HG02870 (cell line): ENCODE results near the gene LMO4.
A peak's percentile ranks its signal among the peaks of the same experiment; 100 is the strongest.

Source experiments
- ATAC-seq: cut with Tn5 transposase; IDR thresholded peaks from one replicate; pipeline ENCODE4 v1.9.1; 2021; ENCODE audit warnings: mild to moderate bottlenecking, moderate library complexity; ENCODE audit not compliant: unreplicated experiment

LMO4 gene

DNA sequence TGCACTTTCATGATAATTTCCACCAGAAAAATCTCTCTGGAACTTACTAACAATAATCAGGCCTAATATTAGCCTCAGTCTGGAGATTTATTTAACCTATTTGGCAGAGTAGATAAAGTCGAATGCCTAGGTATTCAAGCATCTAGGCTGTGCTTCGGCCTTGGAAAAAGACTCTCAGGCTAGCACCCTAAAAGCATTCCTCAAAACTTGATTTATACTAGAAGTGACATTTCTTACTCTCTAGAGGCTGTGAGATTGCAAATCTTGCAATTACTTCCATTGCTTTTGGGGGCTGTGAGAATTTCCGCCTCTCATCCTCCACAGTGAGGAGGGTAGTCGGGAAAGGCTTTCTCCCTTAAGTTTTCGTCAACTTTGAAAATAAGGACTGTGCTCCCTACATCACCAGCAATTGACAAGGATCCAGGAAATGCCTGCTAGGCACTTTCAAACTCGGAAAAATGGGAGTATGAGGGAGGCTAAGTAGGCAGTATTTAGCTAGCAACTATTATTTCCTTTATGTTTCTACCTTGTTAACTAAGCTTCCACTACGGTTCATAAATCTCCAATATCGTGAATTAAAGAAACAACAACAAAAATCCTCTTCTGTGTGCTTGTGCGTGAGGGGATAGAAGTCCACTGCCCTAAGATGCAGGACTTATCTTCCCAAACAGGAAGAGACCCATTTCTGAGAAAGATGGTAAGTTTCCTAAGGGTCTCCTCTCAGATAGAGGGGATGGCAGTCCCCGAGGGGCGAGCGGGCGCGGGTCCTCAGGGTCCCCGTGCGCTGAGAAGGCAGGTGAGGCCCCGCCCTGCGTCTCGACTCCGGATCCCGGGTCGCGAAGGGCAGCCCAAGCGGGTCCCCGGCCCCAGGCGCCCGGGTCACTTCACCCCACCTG is 1.1 kb upstream of the LMO4 start:
- no peak for ATAC-seq

DNA sequence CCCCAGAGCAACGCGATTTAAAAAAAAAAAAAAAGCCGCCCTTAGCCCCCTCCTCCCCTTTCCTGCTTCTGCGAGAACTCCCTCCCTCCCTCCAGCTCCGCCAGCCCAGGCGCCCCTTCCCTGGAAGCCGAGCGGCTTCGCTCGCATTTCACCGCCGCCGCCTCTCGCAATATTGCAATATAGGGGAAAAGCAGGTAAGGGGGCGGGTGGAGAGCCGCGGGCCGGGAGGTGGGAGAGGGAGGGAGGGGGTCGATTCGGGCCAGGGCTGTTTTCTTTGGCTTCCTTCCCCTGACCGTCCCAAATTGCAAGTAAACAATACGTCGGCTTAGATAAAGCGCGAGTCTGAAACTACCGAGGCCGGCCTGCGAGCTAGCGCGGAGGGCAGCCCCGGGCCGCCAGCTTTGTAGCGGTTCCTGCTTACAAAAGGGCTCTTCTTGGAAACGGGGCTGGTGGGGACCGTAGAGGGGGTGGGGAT is 408 bp downstream of the LMO4 start:
- ATAC-seq, result no peak

DNA sequence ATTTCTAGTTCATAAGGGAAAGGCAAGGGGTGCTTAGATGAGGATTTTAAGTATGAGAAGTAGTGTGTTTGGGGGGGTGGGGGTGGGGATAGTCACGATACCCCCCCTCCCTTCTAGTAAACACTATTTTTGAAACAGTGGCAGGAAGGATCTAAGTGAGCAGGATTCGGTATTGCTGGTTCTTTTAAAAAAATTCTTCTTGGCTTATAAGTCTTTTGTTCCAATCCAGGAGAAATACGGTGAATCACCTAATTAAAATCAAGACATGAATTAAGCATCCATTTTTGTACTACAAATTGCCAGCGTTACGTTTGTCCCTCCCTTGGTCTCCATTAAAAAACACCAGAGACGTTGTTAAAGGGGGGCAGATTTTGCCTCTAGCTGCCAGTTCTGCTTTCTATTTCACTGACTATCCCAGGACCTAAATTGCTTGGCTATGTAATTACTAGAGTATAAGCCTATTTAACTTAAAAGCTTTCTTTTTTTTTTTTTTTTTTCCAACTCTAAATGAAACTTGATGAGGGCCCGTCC is 911 bp downstream of the LMO4 start:
- ATAC-seq, result no peak

DNA sequence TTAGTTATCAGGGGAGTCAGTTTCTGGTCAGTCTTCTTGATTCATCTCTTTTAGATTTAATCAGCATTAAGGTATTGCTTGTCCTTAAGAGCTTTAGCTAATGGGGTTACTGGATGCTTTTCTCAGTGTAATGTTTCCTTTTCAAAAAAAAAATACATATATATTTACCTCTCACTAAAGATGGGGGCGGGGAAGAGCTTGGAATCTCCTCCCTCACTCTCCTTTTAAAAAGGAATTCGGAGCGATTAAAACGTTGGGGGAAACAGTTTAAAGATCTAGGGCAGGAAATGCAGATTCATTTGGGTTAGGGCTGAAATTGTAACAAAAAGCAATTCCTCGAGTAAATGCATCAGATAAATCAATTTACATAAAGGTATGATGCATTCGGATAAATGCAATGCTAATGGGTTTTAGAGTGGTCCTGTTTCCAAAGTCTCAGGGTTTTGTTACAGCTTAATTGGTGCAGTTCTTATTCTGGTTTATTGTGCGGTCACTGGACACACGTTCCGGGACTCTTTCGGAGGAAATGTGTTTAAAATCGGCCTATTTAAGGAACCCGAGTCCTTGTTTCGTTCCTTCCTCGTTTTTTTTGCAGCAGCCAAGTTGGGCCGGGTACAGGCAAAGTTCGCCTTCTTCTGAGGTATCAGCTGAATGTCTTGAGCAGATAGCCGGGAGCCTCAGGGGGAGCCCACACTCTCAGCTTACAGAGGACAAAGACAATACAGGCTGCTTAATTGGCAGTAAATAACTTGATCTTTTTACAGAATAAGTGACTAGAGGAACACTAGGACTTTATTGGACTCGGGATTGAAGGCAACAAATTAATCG is 1.6 kb downstream of the LMO4 start:
- ATAC-seq, result no peak

DNA sequence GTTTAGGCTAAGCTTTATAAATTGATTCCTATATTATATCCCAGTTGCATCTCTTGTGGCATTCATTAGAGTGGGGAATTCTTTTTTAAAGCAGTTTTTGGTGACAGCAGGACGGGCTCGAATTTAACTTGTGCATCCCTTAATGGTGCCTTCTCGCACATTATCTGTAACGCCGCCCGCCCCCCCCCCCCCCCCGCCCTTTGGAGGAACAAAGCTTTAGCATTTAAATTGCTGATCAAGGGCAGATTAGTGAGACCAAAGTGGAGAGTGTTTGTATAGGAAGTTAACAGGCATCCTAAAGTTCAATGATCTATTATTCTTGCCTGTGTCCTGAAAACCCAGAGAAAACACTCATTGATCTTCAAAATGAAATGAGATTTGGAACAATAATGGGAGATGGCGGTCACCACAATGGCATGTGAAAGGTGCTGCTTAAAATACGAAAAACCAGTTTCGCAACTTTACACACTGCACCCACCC is 2.2 kb downstream of the LMO4 start:
- ATAC-seq, result no peak

DNA sequence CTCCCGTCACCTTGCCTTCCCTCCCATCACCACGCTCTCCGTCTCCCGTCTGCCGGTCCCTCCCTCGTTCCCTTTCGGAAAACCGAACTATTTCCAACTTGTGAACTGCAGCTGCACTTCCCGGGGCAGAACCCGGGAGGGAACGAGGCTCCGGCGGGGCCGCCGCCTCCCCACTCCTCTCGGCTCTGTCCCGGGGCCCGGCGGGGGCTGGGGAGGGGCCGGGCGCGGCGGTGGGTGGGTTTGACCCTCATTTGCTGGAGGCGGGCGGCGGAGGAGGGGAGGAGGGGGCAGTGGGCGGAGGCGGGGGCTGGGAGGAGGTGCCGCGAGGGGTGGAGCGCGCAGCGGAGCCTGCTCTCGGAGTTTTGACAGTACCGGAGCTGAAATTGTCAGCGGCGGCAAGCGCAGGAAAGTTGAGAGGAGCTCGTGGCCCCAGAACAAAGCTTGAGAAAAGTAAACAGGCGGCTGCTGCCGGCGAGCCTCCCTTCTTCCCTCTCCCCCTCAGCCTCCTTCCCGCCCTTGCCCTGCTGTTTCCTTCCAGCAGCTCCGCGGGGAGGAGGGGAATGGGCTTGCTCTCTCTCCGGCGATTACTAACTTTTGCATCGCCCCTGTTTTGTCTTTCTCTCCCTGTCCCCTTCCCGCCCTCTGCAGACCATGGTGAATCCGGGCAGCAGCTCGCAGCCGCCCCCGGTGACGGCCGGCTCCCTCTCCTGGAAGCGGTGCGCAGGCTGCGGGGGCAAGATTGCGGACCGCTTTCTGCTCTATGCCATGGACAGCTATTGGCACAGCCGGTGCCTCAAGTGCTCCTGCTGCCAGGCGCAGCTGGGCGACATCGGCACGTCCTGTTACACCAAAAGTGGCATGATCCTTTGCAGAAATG is 2.9 kb downstream of the LMO4 start:
- peak; percentile 10 for ATAC-seq

DNA sequence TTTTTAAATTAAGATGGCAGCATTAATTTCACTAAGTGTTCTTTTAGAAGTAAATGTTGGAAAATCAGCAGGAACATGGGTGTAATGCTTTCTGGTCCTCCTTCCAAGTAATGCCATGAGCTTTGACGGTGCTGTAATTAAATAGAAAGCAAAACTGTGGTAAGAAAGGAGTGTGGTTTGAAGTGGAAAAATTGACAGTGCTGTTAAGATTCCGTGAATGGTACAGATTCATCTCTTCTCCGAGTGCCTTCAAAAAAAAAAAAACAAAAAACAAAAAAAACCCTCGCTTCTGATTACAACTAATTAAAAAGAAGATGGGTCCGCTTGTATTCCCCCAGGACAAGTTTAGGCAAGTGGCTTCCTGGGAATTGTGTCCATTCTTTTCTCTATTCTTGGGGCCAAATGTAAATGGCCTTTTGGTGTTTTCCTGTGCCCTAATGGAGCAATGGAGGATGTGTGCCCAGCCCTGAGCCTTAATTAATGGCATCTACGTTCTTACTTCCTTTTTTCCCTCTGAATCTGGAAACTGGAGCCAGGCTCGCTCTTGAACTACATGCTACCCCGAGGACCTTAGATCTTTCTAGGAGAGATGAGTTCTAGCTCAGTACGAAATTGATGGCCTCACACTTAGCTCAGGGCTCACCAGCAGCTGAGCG is 5.1 kb downstream of the LMO4 start:
- ATAC-seq, result peak; percentile 15

DNA sequence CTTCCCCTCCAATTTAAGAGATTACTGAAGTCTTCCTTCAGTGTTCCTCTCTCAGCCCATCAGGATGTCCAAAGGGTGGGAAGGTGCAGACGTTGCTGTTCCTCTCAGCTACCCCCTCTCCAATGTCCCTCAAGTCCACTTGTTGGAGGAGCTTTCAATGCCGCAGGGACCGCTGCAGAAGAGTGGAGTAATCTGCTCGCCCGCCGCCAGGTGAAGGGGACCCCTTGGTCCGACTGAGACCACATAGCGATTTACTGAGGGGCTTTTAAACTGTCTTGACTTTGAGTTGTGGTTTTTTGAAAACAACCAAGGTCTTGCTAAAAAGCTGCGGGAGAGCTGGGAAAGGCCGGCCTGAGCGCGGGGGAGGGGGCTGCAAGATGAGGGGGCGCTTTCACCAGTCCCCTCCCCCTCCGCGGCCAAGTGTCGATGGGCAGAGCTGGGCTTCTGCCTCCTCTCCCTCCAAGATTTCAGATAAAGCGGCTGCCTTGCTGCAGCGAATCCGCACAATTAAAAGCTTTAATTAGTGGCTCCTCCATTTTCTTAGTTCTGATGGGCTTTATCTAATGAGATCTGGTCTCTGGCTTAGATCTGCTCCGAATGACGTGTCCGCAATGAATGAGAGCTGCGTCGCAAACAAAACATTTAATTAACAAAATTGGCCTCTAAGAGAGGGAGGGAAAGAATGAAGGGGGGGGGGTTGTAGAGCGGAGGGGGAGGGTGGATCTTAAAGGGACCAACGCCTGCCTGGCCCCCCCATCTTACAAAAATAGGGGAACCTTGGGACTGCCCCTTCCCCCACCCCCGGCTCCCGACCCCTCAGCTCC is 5.9 kb downstream of the LMO4 start:
- ATAC-seq, result peak; percentile 1

DNA sequence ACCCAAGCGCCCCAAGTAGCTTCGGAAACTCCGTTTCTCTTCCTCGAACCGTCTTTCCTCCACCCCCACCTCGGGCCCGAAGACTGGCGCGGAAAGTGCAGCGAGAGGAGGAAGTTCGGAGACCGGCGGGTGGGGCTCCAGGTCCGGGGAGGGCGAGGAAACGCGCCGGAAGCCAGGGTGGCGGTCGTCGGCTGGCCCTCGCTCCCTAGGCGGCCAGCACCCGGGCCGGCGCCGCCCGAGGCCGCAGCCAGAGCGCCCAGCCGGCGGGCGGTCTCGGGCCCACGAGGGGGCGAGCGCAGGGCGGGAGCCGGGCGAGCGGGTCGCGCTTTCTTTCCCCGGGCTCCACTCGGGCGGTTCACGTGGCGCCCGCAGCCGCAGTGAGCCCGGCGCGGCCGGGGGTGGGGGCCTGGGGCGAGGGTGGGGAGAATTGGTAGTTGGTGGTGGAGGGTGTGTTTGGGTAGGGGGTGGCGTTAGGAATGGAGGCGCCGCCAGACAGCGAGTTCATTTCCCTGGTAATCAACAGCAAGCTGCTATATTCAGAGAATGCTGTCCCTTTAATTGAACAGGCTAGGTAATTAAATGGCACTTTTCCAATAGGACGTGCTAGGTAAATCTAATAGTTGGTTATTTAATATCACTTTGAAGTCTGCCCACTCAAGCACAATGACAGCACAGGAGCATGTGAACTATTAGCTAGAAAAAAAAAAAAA is 6.7 kb downstream of the LMO4 start:
- ATAC-seq, result peak; percentile 38

DNA sequence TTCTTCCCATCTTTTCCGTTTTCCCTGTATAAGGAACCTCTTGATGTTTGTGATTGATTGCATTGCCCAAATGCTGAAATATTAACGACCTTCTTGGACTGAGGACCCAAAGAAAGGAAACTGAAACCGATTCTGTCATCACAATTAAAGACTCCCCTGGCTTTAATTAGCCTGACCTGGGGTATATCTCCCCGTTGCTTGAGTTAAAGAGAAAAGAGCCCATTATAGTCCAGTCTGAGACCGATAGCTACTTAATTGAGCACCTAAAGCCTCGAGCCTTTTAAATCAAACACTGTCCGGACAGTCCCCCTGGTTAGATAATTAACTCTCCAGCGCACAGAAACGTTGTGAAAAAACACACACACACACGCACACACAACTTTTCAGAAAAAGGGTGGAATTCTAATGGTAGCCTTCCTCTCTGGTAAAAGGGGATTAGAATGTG is 8.0 kb downstream of the LMO4 start:
- no peak for ATAC-seq

DNA sequence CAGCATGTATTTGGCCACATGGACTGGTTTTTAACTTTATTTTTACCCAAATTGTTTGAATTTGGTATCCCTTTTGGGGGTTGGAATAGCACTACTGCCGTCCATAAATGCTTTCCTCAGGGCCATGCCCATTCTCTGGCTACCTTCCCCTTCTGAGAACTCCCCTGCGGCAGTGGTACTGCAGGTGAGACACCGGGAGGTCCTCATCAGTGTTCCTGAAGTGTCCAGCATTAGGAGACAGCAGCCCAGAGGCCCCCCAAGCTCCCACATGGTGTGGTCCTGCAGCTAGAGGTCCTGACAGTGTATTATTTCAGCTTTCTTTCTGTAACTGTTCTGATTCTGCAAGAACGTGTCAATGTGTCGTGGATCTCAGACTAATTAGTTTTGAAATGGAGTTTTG is 8.9 kb downstream of the LMO4 start:
- no peak for ATAC-seq

DNA sequence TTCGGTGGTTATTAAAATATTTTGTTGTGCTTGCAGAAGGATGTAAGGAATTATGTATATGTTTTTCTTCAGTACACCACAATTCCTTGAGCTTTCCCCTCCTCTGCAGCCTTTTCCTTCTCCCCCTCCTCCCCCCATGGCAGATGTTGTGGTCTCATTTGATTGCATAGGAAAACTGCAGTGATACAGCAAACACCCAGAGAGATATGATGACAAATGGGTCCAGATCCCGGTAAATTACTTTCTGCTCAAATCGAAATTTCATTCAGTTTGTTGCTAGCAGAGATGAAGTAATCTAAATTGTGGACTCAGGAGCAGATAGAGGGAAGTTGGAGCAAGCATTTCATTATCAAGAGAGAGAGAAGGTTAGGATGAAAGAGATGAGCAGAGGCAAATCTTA is 9.9 kb downstream of the LMO4 start:
- ATAC-seq, result no peak

DNA sequence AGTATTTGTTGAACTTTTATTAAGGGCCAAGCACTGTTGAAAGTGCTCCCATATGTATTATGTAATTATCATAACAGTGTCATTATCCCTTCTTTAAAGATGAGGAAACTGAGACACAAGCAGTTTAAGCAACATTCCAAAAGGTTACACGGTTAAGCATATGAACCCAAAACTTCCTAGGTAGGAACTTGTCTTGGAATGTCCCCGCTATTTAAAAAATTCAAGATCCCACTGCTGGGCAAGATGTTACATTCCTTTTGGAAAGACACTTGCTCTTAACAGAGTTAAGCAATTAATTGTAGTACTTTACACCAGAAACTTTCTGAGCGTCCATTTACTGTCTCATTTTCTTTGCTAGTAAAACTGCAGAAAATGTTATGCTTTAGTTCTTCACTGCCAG is 15.6 kb downstream of the LMO4 start:
- no peak for ATAC-seq

DNA sequence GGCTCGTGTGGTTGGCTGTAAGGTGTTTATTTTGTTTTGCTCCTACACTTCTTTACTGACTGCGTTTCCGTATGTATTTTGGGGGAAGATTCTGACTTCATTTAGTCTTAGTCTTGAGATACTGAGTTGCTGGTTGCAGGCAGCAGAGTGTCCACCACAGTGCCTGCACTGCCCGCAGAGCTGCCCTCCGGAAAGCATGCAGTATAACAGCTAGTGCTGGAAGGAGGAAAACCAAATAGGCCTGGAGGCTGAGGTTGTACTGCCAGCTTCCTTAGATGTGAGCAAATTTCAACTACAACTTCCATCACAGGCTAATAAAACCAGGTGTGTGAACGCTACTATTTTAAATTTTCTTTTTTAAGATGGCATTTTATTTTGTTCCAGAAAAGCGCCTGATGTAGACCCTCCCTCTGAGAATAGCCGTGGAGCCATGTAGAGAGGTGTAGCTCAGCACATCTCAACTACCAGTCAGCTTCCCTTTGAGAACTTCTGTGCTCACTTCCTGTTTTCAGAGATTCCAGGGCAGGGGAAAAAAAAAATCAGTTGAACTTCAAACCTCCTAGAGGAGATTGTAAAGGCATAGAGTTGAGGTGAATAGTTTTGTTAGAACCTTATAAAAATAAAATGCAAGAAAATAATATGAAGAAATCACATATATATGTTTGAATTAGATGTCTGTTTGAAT is 17.6 kb downstream of the LMO4 start:
- no peak for ATAC-seq

DNA sequence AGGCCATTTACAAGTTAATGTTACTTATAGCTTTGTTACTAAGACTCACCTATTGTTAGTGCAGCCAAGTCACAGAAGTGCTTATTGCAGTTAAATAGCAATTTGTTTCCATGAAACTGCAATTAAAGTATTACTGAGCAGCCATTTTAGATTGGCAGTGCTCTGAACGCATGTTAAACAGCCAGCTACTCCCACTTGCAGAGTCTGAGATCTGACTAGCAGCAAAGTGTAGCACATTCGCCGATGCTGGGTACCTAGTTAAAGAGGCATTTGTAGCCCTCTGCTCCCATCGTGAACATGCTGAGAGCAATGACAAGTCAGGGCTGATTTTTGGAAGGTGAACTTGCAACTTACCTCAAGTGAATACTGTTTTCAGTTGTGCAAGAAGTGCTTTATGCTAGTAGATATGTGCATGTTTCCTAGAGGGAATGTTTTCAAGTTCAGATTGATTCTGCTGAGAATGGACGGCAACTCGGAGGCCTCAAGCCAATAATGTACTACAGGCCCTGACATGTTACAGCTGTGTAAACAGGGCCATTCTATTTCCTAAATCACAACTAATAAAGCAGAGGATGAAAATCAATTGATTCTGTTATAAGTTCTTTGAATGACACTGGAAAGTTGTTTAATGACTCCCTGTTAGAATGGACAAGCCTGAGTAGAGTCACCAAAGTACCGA is 19.8 kb downstream of the LMO4 start:
- no peak for ATAC-seq

DNA sequence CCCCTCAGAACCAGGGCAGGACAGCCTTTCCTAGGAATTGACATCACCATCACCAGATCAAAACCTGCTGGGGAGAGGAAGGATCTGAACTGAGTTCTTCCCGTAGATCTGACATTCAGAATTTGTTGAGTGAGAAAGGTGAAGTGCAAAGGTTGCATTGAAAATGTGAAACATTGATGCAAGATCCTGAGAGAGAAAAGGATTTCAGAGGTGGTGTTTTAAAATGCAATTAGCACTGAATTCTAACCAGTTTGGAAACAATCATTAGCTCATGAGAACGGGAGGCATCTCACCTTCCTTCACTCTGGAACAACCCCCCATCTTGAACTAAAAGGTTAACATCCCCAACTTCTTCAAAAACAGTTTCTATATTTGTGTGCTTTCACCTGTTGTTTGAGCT is 20.4 kb downstream of the LMO4 start:
- no peak for ATAC-seq

DNA sequence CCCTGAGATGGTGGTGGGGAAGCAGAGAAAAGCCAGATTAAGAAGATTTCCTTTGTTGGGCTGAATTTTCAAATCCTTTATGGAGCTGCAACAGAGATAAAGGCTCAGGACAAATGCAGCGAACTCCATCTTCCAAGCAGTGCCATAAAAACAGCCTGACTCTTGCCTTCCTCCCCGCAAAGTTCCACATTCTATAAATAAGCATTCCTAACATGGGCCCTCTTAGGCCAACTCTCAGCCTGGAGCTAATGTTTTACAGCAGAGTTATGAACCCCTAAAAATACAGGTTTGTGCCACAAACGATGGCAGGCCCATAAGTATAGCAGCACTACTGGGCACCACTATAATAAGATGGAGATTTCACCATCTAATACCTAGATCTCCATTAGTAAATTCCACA is 27.2 kb downstream of the LMO4 start:
- no peak for ATAC-seq
